HG02571 (cell line): ENCODE results near the gene FAM13A.
"Not testable (repeated sequence)": the region's sequence is repeated elsewhere in the genome, so short reads cannot be mapped to it uniquely, and the experiment has no call there.

Source experiments
- ATAC-seq: cut with Tn5 transposase; IDR thresholded peaks from one replicate; pipeline ENCODE4 v1.9.1; 2021; ENCODE audit warnings: mild to moderate bottlenecking, moderate library complexity; ENCODE audit not compliant: unreplicated experiment

FAM13A gene

DNA sequence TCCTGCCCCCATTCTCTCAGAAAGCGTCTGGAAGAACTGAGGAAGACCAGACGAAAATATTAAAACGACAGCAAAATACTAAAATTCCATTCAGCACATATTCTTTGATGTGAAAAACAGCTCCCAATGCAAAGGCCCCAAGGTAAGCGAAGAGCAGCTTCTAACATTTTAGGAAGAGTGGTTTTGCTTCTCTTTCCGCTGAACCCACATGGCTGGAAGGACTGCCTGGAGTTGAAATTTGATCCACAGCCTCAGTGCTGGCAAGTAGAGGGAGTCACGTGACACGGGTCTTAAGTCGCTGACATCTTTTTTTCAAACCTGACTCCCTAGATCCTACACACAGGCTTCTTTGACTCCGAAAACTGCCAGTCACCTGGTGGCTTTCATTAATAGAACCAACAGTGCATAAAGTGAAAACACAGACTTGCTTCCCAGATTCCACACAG lies at the start of gene FAM13A:
FAM13A (minus strand) TSS at position 233 of the 446 bp plus-strand sequence; CDS start at position 12, 221 bp downstream.
- ATAC-seq, result no peak

DNA sequence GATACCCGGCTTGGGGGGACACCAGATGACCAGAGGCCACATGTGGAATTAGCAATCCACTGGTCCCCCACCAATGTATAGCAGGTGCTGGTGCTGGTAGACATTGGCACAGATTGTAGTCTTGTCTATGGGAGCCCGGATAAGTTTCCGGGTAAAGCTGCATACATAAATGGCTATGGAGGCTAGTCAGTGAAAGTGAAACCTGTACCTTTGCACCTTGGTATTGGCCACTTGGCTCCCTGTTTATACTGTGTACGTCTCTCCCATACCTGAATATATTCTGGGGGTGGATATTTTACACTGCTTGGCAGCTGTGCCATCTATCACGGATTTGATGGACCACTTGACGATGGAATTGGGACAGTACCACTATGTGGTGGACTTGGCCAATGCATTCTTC lies 48.7 kb upstream of the FAM13A start:
- no peak for ATAC-seq

DNA sequence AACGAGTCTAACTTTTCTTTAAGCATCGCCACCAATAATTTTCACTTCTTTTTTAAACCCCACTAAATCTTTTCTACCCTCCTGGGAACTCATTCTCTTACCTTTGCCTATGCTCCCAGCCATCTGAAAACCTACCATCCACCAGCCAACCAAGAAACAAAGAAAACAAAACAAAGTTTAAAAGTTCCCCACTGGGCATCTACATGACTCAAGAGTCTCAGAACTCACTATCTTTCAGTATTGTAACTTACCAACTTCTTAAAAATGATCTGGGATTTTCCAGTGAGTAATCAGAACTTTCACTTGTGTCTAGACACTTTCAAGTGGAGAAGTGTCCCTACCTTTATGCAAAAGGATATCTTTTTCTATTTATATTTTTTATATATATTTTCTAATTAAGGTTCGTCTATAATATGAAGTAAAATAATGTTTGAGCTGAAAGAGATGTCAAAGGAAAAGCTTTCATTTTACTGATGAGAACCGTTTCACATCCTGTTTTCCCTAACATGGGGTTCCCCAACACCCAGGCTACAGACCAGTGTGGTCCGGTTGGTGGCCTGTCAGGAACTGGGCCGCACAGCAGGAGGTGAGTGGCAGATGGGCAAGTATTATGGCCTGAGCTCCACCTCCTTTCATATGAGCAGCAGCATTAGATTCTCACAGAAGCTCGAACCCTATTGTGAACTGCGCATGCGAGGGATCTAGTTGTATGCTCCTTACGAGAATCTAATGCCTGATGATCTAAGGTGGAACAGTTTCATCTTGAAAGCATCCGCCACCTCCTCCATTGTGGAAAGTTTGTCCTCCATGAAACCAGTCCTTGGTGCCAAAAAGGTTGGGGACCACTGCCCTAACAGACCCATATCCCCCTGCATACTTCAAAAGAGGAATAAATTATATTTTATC lies 44.5 kb upstream of the FAM13A start:
- ATAC-seq, result peak; percentile 94

DNA sequence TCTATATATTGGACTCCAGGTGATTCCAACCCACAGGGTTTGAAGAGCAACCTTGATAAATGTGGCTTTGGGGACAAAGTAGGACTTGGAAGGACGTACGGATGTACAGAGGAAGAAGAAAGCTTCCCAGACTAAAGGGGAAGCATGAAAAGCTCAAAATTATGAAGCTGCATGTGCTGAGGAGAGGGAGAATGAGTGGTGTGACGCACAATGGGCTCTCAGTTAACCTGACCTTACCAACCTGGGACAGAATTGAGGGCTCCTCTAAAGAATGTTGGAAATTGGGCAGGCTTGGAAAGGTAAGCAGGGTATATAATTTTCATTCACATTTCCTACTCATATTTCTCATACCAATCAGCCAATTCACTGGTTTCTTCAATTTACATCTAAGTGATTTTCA lies 43.9 kb upstream of the FAM13A start:
- peak; percentile 2 for ATAC-seq

DNA sequence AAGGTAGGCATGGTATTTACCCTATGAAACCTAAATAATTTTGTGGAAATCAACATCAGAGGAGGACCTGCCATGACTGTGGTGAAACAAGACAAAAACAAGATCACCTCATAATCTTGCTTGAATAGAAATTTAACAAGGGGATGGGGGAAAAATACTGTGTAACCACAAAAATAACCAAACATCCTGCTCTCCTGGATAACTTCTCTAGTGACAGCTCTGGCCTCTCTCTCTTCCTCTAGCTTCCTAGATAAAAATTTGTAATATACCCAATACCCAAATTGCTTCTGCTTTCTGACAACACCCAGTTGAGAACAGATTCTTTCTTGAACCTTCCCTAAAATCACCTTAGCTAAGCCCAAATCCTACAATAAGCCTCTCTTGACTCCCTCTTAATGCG lies 42.5 kb upstream of the FAM13A start:
- no peak for ATAC-seq

DNA sequence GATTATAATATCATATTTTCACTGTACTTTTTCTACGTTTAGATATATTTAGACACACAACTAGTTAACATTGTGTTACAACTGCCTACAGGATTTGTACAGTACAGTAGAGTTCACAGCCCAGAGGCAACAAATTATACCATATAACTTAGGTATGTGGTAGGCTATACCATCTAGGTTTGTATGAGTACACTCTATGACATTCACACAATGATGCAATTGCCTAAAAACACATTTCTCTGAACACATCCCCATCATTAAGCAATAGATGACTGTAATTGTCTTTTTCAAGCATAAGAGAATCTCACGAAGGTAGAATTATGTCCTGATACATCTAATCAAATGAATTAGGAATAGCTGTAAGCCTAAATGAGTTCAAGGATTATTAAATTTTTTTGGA lies 42.0 kb upstream of the FAM13A start:
- no peak for ATAC-seq

DNA sequence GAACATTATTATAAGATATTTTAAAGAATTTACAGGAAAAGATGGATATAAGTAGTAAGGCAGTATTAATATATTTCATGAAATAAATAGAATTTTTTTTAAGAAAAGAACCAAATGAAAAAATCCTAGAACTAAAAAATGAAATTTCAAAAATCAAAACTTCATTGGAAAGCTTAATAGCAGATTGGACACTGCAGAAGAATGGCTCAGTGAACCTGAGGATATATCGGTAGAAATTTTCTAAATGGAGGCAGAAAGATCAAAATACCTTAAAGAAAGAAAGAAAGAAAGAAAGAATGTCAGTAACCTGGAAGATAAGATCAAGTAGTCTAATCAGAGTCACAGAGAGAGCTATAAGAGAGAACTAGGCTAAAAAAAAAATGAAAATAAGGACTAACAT lies 21.3 kb upstream of the FAM13A start:
- ATAC-seq, result no peak

DNA sequence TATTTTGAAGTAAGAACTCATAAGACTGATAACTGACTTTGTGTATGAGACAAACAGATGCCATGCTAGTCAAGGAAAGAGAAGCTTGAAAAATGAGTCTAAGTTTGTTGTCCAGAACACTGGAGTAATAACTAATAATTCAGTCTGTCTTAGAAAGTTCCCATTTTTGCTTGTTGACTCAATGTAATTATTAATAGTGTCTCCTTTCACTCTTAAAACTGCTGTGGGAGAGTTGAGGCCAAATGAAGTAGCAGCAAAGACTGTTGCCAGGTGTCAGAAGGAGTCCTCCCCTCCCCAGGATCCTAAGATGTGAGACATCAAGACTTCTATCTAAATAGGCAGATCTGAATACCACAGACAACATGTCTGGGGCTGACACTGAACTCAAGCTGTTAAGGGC lies 20.8 kb upstream of the FAM13A start:
- no peak for ATAC-seq

DNA sequence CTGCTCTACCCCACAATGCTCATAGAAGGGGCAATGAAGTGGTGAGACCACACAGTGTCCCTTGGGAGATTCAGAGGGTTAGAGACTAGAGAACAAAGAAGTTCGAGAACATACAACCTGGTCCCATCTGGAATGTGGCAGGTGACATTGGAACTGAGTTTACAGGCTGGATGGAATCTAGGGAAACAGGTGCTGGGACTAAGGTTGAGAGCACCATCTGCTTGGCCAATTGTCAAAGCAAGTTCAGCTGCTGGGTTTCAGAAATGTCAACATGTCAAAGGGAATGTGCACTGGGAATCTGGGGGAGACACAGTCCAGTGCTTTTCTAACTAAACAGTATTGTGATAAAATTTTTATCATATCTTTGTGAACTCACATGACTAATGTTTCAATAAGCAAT lies 15.9 kb upstream of the FAM13A start:
- no peak for ATAC-seq

DNA sequence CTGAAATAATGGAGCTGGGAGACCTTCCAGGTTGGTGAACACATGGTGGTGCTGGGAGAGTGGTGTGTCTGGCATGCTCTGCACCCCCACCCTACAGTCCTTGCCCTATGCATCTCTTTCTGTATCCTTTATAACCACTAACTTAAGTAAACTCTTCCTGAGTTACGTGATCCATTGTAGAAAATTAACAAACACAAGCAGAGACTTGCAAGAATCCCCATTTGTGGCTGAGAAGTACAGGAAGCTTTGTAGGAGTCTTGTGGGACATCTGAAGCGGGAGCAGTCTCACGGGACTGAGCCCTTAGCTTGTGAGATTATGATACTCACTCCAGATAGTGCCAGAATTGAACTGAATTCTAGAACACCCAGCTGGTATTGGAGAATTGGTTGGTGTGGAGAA lies 14.3 kb upstream of the FAM13A start:
- ATAC-seq, result no peak

DNA sequence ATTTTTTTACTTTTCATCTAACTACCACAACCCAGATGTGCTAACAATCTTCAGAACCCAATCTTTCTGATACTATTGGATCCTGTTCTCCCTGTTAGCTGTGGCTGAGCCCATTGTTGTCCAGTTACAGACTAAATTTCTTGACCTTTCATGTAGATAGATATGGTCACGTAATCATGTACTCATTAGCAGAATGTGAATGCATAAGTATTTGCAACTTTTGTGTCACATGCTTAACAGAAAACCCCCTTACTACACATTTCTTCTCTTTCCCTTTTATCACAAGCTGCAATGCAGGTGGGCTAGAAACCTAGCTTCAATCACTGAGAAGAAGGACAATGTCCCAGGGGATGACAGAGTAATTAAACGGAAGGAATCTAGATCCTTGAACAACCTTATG lies 13.1 kb upstream of the FAM13A start:
- ATAC-seq, result no peak

DNA sequence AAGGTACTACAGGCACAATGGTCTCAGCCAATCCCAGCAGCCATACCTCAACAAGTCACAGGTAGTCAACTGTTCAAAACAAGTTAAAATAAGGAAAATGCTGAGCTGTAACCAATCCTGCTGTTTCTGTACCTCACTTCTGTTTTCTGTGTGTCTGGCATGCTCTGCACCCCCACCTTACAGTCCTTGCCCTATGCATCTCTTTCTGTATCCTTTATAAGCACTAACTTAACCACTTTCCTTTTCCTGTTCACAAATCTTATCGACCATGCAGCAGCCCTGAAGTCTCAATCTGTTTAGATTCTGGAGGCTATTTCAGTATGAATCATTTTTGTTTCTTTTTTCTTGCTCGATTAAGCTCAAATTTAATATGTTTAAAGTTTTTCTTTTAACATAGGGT lies 12.5 kb upstream of the FAM13A start:
- ATAC-seq, result peak; percentile 66

DNA sequence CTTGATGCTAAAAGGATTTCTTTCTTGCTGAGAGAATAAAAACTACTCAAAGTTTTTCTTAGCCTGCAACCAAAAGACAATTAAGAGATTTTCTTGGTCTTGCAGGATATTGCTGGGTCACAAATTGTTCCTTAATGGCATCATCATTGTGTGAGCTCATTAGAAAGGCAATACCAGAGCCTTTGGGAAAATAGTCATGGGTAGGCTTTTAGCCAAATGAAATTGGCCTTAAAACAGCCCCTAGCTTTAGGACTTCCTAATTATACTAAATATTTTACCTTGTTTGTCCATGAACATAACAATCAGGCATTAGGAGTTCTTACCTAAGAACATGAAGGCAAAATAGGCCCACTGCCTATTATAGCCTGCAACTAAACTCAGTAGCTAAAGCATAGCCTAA lies 10.4 kb upstream of the FAM13A start:
- no peak for ATAC-seq

DNA sequence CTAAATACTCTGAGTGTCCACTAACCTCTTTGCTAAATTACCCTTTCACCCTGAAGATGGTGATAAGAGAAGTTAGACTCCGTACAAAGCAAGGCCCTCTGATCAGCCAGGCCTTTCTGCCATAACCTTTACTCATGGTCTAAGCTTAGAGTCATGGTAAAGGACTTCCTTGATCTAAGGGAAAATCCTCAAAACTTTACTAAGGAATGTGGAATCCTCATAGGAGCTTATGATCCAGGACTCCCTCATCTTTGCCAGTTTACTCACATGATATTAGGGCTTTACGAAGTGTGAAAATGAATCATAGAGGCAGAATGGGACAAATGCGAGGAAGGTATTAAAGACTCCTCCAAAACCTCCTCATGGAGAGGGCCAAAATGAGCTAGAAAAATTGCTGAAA lies 7.9 kb upstream of the FAM13A start:
- ATAC-seq, result no peak

DNA sequence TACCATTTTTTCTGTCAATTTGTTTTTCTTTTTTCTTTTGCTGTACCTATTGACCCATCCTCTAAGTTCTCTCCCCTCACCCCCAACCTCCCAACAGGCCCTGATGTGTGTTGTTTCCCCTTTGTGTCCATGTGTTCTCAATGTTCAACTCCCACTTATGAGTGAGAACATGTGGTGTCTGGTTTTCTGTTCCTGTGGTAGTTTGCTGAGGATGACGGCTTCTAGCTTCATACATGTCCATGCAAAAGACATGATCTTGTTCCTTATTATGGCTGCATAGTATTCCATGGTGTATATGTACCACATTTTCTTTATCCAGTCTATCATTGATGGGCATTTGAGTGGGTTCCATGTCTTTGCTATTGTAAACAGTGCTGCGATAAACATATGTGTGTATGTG lies 859 bp upstream of the FAM13A start:
- not testable (repeated sequence) for ATAC-seq

DNA sequence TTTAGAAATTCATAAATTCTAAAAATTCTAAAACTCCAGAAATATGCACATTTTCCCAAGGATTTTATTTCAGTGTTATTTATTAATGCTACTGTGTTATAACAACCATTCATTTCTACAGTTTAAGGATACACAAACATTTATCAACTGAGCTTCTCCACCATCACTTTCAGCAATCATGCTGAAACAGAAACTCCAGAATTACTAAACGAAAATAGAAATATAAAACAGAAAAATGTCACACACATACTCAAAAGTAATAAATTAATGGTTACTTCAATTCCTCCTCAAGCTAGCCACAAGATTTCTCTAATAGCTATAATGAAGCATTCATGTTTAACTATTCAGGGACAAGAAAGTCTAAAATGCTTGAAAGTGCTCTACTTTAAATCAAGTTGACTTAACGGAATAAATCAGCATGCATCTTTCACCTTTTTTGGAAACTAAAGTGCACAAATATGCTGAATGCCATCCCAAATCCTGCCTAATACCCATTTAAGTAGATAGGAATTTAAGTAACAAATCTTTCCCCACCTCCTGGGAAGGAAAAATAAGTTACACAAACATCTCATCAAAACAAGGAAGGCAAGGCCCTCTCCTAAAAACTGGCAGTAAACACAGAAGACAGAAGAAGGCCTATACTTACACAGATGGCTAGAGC lies 563 bp downstream of the FAM13A start:
- ATAC-seq, result no peak

DNA sequence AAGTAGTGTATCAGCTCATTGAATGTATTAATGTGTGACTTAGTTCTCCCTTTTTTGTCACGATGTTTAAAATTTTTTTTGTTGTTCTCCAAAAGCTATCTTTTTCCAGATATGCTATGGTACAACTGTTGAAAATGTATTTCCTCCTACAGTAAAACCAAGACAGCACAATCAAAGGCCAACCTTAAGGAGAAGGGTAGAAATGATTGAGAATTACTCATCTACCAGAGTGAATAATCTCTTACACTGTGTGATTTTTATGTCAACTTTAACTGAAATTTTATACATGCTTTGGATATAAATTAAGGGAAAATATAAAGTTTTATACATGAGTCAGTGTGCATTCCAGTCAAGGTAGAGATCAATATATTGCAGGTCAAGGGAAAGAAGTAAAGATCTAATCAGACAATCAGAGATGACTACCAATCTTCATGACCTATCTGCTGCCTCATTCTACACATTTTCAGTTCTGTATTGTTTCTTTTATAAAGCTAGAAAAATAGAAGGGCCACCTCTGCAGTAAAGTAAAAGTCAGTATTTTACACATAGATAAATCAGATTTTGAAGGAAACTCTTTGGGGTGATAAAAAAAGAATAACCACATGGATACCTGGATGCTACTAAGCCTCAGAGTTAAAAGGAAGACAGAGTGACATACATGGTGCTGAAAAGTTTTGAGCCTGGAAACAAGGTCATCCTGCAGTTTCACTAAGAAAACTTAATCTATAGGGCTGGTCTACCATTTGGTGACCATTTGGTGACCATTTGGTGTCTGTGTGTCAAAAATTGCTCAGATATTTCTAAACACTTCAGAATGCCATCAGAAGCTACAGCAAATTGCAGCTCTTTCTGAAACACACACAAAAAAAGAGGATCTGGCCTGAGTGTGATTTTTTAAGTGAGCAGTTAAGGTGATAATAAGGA lies 1.6 kb downstream of the FAM13A start:
- ATAC-seq, result no peak

DNA sequence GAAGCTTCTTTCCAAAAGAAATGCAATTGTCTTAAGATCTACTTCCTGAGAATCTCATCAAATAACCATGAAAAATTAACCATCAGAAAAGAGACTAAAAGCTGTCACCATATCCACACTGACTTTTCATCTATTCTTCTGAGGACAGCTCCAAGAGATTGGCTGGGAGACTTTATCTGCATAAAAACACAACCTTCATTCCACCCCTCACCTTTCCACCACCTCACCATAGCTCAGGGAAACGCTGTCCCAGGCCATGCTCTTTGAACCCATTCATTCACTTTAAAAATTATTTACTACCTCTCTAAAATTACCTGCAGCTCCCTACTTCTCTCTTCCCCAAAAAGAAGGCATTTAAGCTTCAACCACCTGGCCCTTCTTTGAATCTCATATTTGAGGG lies 2.4 kb downstream of the FAM13A start:
- ATAC-seq, result no peak

DNA sequence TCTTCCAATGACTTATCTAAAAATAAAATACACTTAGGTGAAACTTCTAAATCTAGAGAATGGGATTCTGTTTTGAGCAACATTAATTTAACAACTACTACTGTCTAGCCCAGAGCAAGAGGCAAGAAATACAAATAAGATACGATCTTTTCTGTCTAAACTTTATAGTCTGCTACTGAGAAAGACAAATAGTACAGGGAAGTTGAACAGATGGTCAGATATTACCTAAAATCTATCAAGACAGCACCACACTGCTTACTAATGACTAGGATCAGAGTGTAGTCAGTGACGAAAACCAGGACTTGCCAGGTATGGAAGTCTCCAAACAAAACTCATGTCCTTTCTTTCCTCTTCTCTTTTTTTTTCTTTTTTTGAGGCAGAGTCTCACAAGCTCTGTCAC lies 7.1 kb downstream of the FAM13A start:
- ATAC-seq, result no peak

DNA sequence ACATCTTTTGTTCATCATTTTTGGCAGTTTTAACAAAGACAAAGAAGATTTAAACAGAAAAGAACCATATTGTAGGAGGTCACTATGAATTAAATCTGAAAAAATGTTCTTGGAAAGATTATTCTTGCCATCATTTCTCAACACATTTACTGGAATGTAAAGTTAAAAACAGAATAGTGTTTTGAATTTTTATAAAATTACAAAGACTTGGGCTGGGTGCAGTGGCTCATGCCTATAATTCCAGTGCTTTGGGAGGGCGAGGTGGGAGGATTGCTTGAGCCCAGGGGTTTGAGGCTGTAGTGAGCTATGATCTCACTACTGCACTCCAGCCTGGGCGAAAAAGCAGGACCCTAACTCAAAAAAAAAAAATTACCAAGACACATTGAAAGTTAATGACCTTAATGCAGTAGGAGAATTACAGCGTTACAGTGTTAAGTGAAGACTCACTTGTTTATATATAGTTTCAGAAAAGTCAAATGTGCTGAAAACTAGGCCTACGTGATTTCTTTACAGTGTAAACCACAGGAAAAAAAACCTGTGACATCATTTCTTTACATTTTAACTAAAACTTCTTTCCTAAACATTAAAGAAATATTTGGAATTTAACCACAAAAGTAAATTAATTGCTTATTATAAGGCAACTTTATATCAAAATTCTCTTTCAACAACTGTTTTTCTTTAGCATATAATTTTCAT lies 7.9 kb downstream of the FAM13A start:
- no peak for ATAC-seq
